Body of pancreas (tissue), 4 donors: Measurements from ENCODE around the gene CHMP4A. TPM values are rescaled to one million over a fixed set of nuclear protein-coding genes. Genes with fewer than 3 reads are reported as not detected.

Experiments
- ATAC-seq: fragments of 150-250 bp; one replicate; pipeline ENCODE4 v1.9.1; 2016
- DNase-seq, 4 donors: peaks; one replicate each; pipeline ENCODE4 v3.0.0-alpha.2; 2019
- H3K27ac ChIP-seq, 4 donors: fragments of 200-600 bp; sonication (generic); 1 replicate in 3 of 4; 2 replicates in 1 of 4; pipeline versions ENCODE4 v1.5.1 to v1.6.1; 2016 to 2019; ENCODE audit warnings: mild to moderate bottlenecking in 1 of 4, mixed read lengths in 1 of 4, moderate library complexity in 1 of 4
- H3K27me3 ChIP-seq, 2 donors: fragments of 200-600 bp; sonication (generic); one replicate each; pipeline ENCODE4 v1.6.0; 2016; ENCODE audit warnings: mild to moderate bottlenecking in 1 of 2
- H3K36me3 ChIP-seq, 2 donors: fragments of 200-600 bp; sonication (generic); replicated peaks in 1 of 2; 2 replicates each; pipeline ENCODE4 v1.5.1; 2016; ENCODE audit warnings: low read depth in 2 of 2; ENCODE audit not compliant: insufficient read depth in 1 of 2
- H3K4me1 ChIP-seq: fragments of 200-600 bp; sonication (generic); one replicate; pipeline ENCODE4 v1.6.0; 2016
- H3K4me3 ChIP-seq, 2 donors: fragments of 200-600 bp; sonication (generic); 1 replicate in 1 of 2; 2 replicates in 1 of 2; pipeline ENCODE4 v1.5.1; 2016 to 2019
- H3K9me3 ChIP-seq, 3 donors: fragments of 200-600 bp; sonication (generic); 1 replicate in 2 of 3; 2 replicates in 1 of 3; pipeline ENCODE4 v1.5.1; 2016
- CTCF ChIP-seq, 7 experiments: fragments of 450-650 bp in 4 of 7; fragments of 200-600 bp in 3 of 7; sonication (generic) in 3 of 7; IDR thresholded peaks; one replicate each; pipeline ENCODE4 v1.5.1; 2016 to 2019; ENCODE audit warnings: antibody characterized with exemption in 7 of 7
- POLR2A ChIP-seq, 3 donors: fragments of 450-650 bp; IDR thresholded peaks; one replicate each; pipeline ENCODE4 v1.6.1; 2016; ENCODE audit warnings: antibody characterized with exemption in 3 of 3, mild to moderate bottlenecking in 2 of 3
- WGBS, 2 donors: methylation state at CpG; one replicate each; pipeline ENCODE4 v1.1.5; 2017; 5-methylcytosine and 5-hydroxymethylcytosine counted together
- intact Hi-C: fragments of 100-400 bp; cut with DNase I; formaldehyde crosslinking; loops from one replicate; pipeline ENCODE4 v1.15.1; 2023
- total RNA-seq, 2 donors: library from RNA; depleted of rRNA; stranded (reverse); fragments of >200 nt; gene quantifications; one replicate each; pipeline ENCODE4 v1.1.0, GENCODE V29; 2016

Gene CHMP4A
- total RNA-seq, 2 donors from 2014 or later: 28.5 to 32.0 TPM

DNA sequence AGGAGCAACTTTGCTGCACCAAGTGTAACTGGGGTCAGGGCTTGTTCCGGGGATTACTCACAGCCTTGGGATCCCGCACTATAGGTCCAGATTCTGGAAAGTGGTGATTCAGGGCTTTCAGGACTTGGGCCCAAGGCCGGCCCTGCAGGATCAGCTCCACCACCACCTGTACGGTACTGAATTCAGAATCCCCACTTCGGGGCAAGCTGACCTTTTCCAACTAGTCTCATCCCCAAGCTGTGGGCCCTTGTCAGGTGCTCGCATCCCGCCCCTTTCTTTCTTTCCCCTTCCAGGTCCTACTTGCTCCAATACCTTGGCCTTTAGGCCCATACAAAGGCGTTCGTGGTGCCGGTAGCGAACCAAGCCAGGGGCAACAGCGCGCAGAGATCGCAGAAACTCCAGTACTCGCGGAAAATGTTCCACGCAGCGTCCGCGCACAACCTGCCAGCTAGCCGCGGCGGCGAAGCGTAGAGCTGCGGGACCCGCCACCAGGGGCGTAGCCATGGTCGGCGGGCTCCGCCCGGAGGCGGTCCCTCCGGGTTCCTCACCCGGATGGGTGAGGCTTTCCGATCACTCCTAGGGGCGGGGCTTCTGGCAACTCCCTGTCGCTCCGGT lies 28.6 kb upstream of the CHMP4A start:
- H3K4me3 ChIP-seq: peak overlapping the region; percentile 30 to 49
- H3K27ac ChIP-seq: peak overlapping the region; percentile 92 to 100 (median 96)
- peak; percentile 91 for ATAC-seq
- TF ChIP-seq POLR2A (IDR thresholded peaks at IDR 0.05) (no peak), CTCF (IDR thresholded peaks at IDR 0.05) (peak; percentile 55 to 87 (median 78))
- peaks cover 6 to 22% of the 10 kb centered on the region in 2 donors for H3K36me3 ChIP-seq
- H3K27me3 ChIP-seq: no peaks in the 10 kb centered on the region
- no peaks in the 10 kb centered on the region for H3K9me3 ChIP-seq
- intact Hi-C loops: no loop called here
- peaks cover 39% of the 10 kb centered on the region for H3K4me1 ChIP-seq
- peak; percentile 93 to 96 (median 96) for DNase-seq
- WGBS, 2 donors: 0 to 2% methylated on average over 19 to 38 of the region's 39 CpGs

DNA sequence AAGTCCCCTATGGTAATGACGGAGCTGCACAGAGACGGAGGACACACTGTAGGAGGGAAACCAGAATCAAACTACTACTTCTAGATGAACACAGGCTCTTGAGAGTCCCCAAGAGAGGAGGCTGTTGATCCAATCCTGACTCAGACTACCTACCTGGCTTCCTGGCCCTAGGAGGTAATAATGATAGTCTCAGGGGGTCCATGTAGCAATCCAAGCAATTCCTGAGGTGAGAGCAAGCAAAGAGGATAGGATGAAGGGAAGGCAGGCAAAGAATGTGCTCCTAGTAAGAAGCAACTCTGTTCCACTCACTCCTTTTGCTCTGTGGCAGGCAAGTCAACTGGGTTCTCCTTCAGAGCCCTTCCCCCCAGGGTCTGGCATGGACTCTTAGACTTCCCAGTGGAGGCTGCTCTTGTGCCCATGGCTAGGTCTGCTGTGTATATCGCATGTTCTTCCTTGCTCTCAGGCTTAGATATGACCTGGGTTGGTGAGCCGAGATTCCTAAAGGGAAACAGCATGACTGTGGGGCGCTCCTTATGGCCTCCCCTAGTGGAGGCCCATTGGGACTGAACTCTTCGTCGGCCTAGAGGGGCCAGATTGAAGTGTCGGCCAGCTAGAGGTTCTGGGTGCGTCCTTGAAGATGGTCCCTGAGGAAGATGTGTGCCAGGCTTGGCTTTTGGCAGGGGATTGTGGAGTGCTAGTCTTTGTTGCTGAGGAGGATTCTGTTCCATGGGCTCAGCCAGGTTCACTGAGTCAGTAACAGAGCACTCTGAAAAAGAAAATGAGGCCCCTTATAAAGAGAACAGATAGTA lies 27.0 kb upstream of the CHMP4A start:
- no peaks in the 10 kb centered on the region for H3K27me3 ChIP-seq
- intact Hi-C loops: no loop called here
- H3K4me1 ChIP-seq: peaks cover 39% of the 10 kb centered on the region
- no peaks in the 10 kb centered on the region for H3K9me3 ChIP-seq
- H3K4me3 ChIP-seq: no peak overlapping the region
- ATAC-seq: no peak
- H3K27ac ChIP-seq: peak overlapping the region in 1 of 4 donors; percentile 100
- H3K36me3 ChIP-seq: peaks cover 6 to 27% of the 10 kb centered on the region in 2 donors
- no peak for TF ChIP-seq POLR2A (IDR thresholded peaks at IDR 0.05)
- no peak for TF ChIP-seq CTCF (IDR thresholded peaks at IDR 0.05)
- WGBS, 2 donors: 64 to 81% methylated on average over 9 of the region's 9 CpGs
- DNase-seq: peak in 1 of 4 donors; percentile 13

- Histone ChIP-seq H3K27ac (no peak overlapping the region), H3K4me3 (no peak overlapping the region), H3K9me3 (no peaks in the 10 kb centered on the region), H3K4me1 (peaks cover 54% of the 10 kb centered on the region), H3K27me3 (no peaks in the 10 kb centered on the region), H3K36me3 (peaks cover 6 to 27% of the 10 kb centered on the region in 2 donors)
- ATAC-seq: no peak
- no peak for DNase-seq
- WGBS, 2 donors: 80 to 90% methylated on average over 5 of the region's 5 CpGs
- TF ChIP-seq POLR2A (IDR thresholded peaks at IDR 0.05): no peak
- TF ChIP-seq CTCF (IDR thresholded peaks at IDR 0.05): no peak
- intact Hi-C loops: no loop called here
These were observed 25.3 kb upstream of the CHMP4A start for GRCh38 chr14:24238527-24239037.

GRCh38 chr14:24238123-24238522 lies 24.8 kb upstream of the CHMP4A start:
- Histone ChIP-seq H3K27ac (no peak overlapping the region), H3K27me3 (no peaks in the 10 kb centered on the region), H3K4me1 (peaks cover 54% of the 10 kb centered on the region), H3K9me3 (no peaks in the 10 kb centered on the region), H3K36me3 (peaks cover 6 to 27% of the 10 kb centered on the region in 2 donors), H3K4me3 (no peak overlapping the region)
- DNase-seq (no peak), ATAC-seq (no peak)
- no peak for TF ChIP-seq CTCF (IDR thresholded peaks at IDR 0.05)
- TF ChIP-seq POLR2A (IDR thresholded peaks at IDR 0.05): no peak
- WGBS, 2 donors: 76 to 86% methylated on average over 5 of the region's 5 CpGs
- intact Hi-C loops: no loop called here
